SH-SY5Y (cell line): ENCODE results near the gene AMMECR1.

Experiments used
- GATA2 ChIP-seq: IDR thresholded peaks from 2 replicates; pipeline ENCODE4 v1.6.1; 2011; ENCODE audit warnings: mild to moderate bottlenecking, low read depth, low read length
- GATA3 ChIP-seq: IDR thresholded peaks from 2 replicates; pipeline ENCODE4 v1.6.1; 2011; ENCODE audit warnings: low read depth, mild to moderate bottlenecking, low read length, moderate library complexity

DNA sequence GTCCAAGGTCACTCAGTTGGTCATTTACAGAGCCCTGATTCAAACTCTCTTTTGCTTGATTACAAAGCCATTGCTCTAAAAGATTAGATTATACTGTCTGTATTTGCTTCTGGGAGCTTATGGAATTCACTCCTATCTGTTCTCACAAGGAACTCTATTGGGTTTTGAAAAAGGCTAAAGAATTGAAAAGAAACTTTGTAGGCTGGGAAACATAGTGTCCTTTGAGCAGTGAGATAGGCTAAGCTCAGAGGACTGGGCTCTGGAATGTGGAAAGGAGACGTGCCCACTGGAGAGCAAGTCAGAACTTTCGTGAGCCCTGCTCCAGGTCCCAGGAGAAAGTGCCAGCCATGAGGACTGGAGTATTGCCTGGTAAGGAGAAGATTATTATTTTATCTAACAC lies 40.7 kb upstream of the AMMECR1 start, which contains the start of gene RTL9:
- TF ChIP-seq GATA3 (no peak), GATA2 (no peak)
